Kidney tubule cell (primary cell): ENCODE results near the gene PLXNB2.

Experiments used
- DNase-seq: peaks from one replicate; pipeline ENCODE4 v3.0.0-alpha.2; 2018; ENCODE audit warnings: low spot score

The PLXNB2 gene

DNA sequence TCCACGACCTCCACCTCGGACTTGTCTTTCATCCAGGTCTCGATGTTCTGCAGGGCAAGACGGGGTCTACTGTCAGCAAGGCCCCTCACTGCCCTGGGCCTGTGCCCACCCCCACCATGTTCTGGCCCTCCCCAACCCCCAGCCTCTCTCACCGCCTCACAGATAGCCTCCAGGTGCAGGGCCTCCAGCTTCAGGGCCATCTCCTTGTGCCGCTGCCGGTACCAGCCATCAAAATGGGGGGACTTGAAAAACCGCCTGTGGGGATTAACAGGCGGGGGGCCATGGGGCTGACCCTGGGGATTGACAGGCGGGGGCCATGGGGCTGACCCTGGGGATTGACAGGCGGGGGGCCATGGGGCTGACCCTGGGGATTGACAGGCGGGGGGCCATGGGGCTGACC is 4.9 kb upstream of the PLXNB2 start:
- no peak for DNase-seq

DNA sequence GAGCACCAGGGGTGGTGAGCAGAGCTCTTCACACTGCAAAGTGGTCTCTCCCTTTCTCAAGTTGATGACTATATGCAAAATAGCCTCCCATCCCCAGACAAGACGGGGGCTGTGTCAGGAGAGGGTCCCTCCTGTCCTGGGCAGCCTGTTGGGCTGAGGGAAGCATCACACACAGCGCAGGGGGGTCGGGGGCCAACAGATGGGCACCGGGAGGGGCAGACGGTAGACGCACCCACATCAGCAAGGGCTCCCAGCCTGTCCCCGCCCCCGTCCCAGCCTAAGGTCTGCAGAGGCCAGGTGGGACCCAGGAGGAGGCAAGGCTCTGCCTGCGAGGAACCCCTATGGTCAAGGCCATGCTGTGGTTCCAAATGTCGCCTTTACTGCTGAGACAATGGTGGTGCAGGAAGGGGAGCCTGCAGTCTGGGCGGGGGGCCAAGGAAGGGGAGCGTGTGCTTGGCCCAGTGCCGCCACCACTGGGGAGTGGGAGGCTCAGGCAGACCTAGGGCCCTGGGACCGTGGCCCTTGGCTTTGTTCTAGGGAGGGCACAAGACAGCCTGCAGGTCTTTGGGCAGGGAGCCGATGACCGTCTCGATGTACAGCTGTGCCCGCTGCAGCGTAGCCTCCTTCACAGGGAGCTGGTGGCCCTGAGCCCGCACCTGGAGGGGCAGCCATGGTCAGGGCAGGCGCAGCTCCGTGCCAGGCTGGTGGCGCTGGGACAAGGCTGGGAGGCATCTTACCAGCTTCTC is 4.3 kb upstream of the PLXNB2 start:
- no peak for DNase-seq

DNA sequence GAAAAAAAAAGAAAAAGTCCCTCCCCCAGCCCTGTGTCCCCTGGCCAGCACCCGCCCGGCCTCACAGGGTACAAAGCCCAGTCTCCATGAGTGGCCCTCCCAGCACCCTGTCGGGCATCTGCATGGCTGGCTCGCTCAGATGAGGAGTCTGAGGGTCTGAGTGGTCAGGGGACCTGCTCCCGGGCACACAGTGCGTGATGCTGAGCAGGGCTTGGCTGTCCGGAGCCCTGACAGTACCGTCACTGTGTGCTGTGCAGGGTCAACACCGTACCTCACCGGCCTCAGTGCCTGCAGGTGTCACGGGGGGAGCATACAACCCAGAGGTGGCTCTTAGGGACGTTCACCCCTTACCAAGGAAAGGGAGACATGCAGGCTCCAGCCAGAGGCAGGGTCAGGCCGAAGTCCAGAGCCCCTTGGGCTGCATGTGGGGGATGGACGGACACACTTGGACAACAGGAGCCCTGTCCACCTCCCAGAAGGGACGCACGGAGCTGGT is 3.6 kb upstream of the PLXNB2 start:
- no peak for DNase-seq

DNA sequence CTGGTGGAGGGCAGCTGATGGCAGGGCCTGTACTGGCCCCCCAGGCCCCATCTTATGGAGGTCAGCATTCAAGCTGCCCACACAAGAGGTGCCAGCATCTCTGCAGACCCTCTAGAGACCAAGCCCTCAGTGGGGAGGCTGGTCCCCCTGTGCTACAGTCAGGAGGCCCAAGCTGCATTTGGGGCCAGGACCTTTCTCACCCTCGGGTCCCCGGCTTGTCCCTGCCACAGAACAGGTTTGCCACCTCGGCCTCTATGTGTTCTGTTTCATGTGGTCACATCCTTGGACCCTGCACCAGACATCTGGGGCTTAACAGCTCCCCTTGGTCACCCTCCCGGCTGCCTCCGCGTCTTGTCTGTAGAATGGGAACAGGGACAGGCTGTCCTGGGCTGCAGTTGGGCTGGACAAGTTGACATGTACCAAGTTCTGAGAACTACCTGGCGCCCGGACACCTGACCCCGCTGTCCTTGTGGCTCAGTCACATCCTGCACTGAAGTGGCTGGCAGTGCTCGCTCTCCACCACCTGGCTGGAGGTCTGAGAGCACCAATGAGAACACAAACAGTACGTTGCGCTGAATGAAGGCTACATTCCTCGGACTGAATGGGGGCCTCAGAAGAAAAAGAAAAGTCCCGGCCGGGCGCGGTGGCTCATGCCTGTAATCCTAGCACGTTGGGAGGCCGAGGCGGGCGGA is 2.7 kb upstream of the PLXNB2 start:
- DNase-seq: no peak

DNA sequence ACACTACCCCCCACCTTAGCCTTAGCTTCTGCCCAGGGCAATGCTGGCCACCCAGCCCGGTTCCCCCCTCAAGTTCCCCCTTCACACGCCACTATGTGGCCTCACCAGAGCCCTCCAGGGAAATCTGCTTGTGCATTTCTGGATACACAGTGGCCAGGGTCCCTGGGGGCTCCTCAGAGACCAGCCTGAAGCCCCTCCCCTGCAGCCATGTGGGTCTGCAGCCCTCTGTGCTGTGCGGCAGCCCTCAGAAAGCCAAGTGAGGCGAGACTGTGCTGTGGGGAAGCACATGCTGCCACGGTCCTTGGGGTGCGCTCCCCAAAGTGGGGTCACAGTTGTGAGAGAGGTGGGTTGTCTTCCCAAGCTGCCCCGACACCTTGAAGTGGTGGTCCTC is 2.1 kb upstream of the PLXNB2 start:
- no peak for DNase-seq

DNA sequence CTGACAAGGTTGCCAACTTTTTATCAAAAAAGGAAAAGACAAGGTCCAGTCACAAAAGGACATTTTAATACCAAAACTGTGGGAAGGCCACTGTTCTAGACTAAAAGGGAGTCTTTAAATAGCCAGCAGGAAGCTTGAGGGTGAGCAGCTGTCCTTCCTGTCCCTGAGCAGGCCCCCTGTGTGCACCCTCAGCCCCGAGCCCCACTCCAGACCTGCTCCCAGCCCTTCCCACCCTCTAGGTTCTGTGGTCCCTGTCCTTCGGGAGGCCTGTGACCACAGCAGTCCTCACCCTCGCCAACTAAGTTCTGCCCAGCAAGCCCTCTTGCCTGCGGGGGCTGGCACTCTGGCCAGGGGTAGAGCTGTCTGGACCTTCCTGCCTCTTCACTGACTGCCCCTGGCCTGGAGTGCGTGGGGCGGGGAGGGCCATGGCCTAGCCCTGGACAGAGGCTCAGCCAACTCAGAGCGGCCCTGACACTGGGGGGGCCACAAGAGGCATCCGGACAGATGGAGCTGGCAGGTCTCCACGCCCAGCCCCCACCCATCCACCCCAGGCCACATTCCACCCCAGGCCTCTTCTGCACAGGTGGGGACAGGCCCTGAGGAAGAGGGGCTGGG is 1.6 kb upstream of the PLXNB2 start:
- no peak for DNase-seq

DNA sequence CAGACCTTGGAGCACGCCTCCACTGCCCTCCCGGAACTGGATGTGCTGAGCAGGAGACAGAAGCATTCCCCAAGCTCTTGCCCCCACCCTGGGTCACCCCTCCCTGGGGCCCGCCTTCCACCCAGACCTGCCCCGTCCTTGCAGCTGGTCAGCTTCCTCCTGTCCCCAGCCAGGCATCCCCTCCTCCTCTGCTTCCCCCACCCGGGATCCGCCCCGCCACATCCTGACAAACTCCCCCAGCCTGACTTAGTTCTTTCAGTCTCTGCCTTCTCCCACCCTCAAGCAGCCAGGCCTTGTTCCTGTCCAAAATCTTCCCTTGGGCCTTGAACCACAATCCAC is 1.1 kb upstream of the PLXNB2 start:
- peak; percentile 36 for DNase-seq

DNA sequence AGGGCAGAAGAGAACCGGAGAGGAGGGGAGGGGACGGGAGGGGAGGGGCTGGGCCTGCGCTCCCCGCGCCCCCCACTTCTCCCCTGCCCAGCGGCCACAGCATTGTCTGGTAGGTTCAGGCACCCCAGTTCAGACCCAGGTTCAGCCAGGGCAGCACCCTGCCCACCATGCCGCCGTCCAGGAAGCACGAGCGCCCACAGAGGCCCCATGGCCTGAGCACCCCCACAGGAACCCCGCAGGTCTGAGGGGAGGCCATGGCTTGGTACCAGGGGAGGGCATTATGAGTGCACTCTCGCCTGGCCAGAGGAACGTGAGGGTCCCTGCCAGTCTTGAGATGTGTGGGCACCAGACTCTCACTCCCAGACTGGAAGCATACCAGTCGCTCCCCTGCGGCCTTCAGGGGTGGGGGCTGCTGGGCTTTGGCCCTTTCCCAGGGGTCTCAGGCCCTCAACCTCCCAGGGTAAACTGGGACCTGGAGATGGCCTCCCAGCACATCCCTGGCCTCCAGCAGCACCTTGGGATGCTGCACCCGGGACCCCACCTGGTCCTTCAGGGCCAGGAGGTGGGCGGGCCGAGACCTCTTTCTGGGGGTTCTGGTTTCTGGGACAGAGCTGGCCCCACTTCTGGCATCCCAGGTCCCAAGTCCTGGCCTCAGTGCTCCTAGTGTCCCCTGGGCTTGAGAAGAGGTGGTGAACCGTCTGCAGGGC is 597 bp upstream of the PLXNB2 start:
- DNase-seq: no peak

DNA sequence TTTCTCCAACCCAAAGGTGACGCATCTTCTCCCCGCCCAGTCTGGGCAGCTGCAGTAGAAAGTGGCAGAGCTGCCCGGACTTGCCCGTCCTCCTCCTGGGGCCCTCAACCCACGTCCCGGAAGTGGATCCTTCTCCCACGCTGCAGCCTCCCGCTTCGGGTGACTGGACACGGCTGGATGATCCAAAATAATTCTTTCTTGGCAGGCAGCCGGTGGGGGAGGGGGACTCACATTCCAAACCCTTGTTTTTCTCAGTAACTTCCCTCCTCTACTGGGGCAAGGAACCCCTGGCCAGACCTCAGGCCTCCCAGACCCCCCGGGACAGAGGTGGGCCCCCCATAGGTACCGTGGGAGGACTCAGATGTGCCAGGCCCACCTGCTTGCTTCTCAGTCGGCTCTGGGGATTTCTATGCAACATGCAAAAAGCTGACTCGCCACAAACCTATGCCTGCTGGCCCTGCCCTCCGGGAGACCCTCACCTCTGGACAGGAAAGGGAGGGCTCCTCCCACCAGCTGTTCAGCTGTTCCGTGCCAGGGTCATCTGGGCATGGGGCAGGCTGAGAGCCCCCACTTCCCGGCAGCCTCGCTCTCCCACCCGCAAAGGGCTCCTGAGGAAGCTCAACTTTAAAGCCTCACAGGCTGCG is 1.4 kb downstream of the PLXNB2 start:
- DNase-seq: peak; percentile 99

DNA sequence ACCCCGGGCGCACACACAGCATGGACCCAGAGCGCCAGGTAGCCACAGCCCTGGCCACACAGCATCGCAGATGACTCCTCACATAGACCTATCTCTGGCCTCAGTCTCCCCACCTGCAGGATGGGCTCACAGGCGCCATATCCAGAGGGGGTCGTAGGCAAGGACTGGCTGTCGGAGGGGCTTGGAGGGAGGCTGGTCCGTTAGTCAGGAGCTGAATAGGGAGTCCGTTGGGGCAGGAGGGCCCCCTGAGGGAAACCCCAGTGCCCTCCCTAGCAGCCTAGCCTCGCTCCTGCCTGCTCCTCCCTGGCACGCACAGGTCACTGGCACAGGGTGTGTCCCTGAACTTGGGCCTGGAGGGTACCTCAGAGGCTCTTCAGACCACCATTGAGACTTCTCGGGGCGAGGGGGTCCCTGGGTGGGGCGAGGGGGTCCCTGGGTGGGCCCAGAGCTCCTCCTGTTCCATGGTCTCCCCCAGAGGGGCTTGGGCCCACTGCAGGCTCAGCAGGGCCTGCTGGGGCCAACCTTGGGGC is 2.0 kb downstream of the PLXNB2 start:
- no peak for DNase-seq

DNA sequence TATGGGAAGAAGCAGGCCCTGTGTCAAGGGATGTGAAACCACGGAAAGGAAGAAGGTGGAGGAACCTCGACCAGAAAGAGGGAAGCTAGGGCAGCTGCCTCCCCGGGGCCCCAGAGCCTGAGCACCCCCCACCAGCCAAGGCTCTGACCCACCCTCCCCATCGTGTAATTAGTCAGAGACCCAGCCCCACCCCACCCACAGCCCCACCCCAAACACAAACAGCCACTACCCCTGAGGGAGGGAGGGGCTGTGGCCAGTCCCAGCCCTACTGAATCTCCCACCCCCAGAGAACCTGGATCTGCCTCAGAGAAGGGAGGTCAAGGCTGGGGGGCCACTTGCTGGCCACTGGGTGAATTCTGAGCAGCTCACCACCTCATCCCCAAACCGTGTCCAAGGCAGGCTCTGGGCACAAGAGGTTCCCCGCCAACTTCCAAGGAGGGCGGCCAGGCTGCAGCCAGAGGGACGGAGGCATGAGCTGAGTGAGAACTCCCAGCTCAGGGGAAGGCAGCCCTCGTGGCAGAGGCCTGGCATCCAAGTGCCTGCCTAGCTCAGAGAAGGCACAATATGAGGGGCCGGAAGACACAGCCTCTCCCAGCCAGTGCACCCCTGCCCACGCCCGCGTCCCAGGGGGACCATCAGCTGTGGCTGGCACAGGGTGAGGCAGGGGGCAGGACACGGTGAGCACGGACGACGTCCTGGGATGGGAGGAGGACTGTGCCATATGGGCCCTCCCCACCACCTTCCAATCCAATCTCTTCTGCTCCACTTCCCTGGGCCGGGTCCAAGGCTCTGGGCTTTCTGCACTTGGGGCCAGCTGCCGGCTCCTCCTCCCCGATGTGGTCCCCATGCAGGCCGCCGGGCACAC is 2.7 kb downstream of the PLXNB2 start:
- peak; percentile 61 for DNase-seq

DNA sequence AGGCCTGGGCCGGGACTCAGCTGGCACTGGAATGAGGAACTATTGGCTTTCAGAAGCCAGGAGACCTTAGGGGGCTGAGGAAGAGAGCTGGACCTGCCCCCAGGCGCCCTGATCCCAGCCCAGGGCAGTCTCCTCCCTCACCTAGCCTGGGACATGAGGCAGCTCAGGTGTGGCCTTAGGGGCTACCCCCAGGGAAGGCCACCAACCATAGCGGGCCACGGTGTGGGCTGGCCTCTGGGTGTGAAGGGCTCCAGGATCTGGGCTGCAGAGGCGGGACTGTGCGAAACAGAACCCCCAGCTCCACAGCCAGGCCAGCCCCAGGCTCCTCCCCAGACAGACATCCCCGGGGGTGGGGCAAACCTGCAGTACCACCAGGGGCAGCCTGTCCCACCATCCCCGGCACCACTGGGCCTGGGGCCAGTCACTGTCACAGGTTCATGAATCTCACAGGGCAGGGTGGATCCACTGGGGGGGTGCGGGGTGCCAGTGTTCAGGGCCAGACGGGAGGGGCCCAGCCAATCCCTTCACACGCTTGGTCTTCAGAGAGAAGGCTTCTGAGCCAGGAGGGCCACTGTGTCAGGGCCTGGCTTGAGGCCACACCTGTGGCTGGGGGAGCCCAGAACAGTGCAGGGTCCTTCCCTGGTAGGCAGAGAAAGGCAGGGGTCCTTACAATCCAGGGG is 3.5 kb downstream of the PLXNB2 start:
- peak; percentile 91 for DNase-seq

DNA sequence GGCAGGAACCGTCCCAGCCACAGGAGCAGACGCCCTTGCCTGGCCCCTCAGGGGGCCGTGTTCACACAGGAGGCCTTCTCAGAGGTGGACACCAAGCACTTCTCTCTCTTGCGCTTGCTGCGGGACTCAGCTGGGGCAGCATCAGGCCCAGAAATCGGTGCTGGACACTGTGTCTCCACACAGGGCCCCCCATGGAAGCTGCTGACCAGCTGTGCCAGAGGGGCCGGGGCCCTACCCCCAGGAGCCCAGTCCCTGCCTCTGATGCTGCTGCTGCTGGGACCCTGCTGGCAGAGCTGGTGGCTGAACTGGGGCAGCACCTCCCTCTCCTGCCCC is 4.0 kb downstream of the PLXNB2 start:
- DNase-seq: no peak

DNA sequence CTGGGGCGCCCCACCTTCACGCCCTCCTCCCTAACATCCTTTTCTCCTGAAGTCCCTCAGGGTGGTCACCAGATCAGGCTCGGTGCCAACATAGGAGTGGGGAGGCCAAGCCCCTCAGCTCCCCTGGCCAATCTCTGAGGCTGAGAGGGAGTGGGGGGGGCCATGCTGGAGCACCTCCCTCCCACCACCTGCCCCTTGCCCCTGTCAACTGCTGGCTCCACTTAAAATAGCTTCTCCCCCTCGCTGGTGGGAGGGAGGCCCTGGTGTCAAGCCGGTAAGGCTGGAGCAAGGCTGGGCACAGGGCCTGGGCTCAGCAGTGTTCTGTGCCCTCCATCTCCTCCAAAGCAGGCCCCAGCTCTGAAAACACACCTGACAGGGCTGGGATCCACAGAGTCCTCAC is 4.9 kb downstream of the PLXNB2 start:
- DNase-seq: no peak

DNA sequence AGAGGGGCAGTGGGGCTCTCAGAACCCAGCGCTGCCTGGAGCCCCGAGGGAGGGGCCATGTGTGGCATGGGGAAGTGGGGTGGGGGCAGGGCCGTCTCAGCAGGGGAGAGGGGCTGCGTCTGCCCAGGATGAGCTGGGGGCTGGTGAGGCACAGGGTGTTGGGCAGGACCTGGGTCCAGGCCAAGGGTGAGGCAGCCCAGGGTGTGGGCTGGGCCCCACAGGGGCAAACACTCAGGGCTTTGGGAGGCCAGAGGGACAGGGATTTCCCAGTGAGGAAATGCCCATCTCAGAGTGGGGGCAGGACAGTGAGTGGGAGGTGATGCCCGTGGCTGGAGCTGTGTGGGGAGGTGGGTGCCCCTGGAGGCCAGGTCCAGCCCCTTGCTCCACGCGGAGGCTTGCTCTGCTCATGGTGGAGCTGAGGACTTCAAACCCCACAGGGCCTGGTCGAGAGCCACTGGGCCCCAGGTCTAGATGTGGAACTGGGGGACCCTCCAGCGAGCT is 5.4 kb downstream of the PLXNB2 start:
- DNase-seq: peak; percentile 82

DNA sequence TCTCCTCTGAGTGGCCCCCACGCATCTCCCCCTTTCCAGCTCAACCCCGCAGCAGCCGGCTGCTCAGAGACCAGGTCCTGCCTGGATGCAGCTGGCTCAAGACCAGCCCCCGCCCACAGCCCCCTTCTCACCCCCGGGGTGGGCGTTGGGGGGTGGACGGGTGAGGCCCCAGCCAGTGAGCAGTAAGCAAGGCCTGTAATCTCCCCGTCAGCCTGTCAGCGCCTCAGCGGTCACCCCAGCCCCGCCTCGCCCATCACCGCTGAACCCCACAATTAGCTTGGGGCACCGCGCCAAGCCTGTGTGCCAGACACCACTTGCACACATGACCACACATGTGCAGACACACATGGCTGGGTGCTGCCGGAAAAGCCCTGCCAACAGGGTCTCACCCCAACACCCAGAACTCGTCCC is 5.9 kb downstream of the PLXNB2 start:
- DNase-seq: no peak

DNA sequence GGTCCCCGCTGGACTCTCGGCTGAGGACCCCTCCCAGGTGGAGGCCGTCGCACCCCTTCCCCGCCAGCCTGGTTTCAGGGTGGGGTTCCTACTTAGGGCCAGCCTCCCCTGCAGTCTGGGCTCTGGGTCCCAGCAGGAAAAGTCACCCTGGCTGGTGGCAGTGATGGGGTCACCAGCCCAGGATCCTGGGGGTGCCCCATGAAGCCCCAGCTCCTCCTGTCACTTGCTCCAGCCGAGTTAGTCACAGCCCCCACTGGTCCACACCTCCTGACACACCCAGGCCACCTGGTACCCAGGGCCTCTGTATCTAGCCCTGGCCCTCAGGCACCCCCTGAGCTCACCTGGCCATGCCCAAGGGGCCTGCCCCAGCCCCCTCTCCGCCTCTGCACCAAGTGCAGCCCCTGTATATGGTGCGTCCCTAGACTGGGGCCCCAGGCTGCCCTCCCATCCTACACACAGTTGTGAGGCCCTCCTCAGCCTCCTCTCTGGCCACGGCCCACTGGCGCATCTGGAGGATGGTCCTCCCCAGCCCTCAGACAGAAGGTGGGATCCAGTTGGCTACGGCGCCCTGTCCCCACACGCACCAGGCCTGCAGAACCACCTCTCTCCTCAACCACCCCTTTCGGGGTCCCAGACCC is 6.7 kb downstream of the PLXNB2 start:
- DNase-seq: no peak

DNA sequence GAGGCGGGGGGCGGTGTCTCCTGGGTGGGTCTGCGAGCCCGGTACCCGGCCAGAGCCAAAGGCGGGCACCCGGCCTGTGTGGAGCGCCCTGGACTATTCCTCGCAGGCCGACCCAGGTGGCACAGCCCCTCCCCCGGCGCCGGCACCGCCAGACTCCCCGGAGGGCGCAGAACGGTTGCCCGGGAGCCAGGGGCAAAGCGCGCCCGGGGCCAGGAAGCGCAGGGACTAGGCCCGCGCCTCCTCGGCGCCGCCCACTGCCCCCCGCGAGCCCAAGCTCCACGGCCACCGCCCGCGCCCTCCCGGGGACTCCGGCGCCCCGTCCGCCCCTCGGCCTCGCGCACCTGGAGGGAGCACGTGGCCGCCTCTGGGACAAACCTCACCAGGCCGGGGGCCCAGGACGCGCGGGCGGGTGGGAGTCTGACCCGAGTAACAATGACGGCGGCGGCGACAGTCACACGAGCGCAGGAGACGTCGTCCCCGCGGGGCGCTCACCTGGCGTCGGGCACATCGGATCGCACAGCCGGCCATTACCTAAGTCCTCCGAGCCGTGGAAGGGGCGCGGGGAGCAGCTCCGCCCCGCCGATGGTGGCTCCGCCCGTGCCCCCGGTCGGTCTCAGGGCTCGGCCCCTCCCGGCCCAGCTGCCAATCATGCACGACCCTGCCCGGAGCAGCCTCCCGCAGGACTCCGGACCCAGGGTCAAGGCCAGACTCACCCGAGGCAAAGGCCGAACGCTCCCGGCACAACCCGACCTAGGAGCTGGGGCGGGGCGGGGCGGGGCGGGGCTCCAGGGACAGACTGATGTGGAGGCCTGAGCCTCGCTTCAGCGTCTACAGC is 7.4 kb downstream of the PLXNB2 start:
- peak; percentile 69 for DNase-seq
